ENCODE results near the gene PPP4R4.

PPP4R4 gene

DNA sequence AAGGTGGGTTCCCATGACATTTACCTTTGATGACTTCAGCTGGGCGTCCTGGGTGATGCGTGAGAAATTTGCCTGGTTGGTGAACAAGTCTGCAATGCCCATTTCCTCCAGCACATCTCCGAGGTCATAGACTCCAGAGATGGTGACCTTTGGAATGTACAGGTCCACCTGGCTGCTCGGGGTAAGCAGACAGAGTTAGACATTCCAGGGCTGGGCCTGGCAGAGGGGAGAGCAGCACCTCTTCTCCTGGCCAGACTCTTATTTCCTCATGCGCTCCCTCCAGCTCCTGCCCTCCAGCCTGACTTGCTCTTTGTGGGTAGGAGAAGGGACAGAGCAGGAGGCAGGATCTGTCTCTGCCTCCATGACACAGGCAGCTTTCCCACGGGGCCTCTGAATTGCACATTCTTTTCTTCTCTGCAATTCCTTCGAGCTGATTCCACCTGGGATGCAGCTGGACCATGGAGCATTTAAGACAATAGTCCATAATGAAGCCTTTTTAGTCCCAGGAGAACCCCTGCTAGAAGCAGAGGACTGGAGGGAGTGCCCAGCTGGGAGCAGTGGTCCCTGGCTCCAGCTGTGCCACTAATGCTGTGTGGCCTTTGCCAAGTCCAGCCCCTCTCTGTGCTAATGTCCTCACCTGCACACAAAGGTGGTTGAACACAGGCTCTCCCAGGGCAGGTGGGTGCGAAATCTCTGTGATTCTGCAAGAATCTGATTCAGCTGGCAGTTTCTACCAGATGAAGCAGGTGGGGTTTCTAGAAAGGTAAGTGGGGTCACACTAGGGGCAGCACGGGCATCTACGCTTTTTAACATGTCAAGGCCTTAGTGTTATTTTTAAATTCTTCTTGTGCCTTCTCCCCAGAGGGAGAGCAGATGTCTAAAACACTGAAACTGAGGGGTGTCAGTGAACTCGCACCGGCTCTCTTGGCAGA, 132.2 kb downstream of the PPP4R4 start:
- DNase-seq (ENCODE audit: low read depth) = no peak

DNA sequence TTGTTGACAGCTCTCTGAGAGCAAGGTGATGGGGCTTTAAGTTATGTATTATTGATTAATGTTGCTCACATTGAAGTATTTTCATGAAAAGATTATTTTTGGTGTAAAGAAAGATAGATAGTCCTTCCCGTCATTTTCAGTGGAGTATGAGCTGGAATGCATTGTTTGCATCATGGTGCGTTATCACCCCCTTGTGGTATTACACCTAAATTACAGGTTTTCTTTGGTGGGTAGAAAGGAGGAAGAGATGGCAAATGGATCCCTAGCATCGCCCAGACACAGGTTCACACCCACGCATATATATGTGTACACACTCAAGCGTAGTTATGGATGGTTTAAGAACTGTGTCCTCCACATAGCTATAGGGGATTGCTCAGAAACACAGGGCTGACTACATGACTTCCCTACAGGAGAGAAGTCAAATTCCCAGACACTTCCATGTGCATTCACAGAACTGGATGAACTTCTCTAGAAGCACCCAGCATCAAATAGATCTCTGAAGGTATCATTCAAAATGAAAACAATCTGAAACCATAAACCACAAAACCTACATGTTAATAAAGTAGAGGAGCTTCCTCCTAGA, 133.4 kb downstream of the PPP4R4 start:
- DNase-seq (ENCODE audit: low read depth) = peak; percentile 48

DNA sequence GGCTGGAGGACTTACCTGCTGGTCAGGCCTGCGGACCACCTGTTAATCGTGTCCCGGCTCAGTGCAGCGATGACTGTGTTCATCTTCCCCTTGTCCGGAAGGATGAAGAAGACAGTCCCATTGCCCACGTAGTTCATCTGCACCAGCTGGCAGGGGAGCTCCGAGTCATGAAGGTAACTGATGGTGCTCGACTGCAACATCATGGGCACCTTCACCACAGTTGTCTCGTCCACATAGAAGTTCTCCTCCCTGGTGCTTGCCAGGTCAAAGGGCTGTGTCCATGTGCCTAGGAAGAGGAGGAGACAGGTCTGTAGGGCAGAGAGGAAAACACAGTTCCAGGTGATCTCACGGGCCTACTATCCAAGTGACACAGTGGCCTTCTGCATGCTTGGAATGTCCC, 135.6 kb downstream of the PPP4R4 start:
- DNase-seq (ENCODE audit: low read depth) = no peak

DNA sequence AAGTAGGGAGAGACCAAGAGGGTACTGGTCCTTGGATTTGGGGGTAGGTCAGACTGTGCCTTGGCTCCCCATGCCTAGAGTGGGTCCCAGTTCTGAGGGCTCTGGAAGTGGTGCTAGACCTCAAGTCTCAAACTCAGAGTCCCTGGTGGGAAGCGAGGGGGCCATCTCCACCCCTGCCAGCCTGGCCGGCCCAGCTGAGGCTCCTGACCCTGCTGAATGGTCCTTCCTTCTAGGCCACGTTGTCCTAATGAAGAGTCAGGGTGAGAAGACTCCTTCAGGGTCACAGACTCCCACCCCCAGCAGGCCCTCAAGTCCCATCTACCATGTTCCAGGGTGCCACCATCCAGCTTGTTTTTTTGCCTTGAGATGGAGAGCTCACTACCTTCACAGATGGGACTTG, 136.1 kb downstream of the PPP4R4 start:
- DNase-seq (ENCODE audit: low read depth) = no peak

DNA sequence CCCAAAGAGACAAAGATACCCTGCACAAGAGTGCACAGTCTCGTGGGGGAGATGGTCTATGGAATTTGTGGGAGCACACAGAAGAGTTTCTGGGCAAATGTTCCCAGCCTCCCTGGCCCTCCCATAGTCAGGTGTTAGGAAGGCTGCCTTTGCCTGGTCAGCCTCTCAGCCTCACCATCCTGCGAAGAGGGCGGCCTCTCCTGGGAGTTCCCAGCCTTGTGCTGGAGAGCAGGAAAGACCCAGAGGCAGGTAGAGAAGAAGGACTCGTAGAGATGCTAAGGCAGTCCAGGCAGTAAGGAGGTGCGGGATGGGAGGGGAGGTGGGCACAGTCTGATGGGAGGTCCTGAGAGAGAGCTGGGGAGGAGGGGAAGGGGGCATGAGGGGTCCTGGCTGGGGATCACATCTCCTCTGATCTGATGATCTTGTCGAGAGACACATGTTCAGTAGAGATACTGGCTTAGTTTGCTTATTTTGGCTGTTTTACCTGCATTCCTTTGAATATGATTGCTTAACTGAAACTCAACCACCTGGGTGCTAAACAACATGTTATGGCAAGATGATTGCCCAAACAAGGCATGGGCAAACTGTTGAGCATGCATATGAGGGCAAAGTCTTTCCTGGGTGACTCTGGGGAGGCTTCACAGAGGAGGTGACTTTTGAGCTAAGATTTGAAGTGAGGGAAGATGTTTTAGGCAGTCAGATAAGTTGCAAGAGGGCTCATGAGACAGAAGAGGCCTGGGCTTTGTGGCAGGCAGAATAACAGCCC, 138.5 kb downstream of the PPP4R4 start:
- DNase-seq (ENCODE audit: low read depth) = no peak

DNA sequence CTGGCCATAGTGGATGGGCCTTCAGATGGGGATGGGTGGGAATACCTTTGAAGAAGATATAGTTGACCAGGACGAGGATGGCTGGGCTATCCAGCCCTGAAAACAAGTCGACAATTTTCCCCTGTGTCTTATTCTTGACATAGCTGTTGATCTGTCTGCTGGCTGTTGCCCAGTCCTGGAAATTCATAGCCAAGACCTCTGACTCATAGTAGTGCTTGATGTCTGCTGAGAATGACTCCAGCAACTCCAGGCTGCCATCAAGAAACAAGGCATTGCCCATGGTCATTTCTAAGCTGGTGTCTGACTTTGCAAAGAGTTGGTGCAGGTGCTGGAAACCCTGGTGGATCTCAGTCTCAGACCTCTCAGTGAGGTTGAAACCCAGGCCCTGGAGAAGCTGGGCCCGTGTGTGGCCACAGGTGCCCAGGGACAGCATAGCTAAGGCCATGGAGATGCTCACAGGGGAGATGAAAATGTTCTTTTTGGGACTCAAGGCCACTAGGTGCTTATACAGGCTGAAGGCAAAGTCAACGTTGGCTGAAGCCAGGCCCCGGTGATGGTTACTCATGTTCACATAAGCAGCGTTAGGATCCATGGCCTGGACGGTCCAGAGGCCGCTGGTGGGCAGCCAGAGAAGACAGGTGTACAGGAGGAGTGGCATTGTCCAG, 140.0 kb downstream of the PPP4R4 start:
- peak; percentile 20 for DNase-seq (ENCODE audit: low read depth)

DNA sequence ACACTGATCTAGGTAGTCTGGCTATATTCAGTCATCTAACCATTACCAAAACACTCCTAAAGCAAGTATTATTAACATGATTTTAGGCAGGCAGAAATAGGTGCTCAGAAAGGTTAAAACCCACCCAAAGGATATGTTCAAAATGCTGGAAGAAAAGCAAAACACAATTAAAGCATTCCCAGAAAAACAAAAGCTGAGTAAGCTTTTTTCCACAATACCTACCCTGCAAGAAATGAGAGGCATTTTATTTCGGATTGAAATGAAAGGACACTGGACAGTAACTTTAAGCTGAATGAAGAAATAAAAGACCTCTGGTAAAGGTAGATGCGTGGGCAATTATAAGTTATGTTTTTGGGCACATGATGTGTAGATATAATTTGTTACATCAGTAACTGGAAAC, 140.8 kb downstream of the PPP4R4 start:
- no peak for DNase-seq (ENCODE audit: low read depth)

DNA sequence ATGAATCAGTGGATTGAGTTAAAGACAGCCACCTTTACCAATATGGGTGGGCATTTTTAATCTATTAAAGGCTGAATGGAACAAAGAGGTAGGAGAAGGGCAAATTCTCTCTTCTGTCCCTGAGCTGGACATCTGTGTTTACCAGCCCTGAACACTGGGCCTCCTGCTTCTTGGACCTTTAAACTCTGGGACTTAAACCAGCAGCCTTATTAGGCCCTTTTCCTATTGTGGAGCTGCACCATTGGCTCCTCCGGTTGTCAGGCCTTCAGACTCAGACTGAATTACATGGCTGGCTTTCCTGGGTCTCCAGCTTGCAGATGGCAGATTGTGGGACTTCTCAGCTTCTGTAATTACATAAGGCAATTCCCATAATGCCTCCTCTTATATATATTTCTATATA, 142.6 kb downstream of the PPP4R4 start:
- DNase-seq (ENCODE audit: low read depth) = no peak

DNA sequence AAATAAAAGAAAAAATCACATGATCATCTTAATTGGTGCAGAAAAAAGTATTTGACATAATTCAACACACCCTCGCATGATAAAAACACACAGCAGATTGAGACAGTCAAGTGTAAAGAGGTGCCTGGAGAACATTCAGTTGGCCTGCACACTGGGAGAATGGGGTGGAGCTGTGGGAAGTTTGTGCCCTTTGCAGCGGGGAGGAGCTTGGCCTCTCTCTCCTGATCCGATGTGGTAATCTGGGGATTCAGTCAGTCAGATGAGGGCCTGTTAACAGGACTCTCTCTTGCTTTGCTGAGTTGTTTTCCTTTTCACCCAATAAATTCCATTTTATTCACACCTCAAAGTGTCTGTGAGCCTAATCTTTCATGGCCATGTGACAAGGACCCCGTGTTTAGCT, 143.1 kb downstream of the PPP4R4 start:
- DNase-seq (ENCODE audit: low read depth) = no peak

DNA sequence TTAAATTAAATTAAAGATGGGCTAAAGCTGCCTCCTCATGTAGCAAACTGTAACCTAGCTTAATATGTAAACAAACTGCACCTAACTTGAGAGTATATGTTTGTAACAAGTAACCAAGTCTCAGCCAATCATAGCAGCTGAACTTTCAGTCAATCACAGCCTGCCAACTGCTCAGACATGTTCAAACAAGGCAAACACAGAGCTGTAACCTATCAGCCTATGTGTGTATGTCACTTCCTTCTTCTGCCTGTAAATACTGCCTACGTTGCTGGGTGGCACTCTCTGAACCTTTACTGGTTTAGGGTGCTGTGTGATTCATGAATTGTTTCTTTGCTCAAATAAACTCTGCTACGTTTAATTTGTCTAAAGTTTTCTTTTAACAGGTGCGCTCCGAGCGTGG, 146.1 kb downstream of the PPP4R4 start:
- DNase-seq (ENCODE audit: low read depth) = no peak

DNA sequence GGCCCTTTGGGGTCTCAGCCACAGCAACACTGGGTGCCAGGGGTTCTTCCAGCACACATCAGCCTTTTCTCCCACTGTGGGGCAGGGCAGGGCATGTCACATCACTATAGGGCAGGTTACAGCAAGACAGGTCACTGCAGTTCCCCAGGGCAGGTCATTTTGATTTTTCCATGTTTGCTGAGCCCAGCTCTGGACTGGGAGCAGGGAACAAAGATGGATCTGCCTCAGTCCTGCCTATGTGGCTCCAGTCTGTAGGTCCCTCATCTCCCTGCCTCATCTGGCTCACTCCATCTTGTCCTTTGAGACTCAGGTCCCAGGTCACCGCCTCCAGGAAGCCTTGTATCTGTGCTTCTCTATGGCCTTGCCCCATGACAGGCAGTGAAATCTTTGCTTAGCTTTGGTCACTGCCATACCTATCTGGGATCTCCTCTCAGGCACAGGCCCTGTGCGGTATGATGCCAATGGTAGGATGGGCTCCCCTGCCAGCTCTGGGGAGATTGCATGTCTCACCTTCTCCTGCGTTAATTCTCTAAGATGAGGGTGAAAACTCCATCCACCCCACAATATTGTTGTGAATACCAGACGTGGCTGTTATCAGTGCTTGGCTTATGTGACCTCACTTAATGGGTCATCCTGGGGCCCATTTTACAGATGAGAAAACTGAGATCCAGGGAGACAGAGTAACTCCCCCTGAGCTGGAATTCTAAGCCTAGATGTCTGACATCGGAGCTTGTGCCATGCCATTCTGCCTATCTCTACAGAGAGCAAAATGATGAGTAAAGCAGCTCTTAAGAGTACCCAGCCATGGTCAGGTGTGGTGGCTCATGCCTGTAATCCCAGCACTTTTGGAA, 147.5 kb downstream of the PPP4R4 start:
- no peak for DNase-seq (ENCODE audit: low read depth)

DNA sequence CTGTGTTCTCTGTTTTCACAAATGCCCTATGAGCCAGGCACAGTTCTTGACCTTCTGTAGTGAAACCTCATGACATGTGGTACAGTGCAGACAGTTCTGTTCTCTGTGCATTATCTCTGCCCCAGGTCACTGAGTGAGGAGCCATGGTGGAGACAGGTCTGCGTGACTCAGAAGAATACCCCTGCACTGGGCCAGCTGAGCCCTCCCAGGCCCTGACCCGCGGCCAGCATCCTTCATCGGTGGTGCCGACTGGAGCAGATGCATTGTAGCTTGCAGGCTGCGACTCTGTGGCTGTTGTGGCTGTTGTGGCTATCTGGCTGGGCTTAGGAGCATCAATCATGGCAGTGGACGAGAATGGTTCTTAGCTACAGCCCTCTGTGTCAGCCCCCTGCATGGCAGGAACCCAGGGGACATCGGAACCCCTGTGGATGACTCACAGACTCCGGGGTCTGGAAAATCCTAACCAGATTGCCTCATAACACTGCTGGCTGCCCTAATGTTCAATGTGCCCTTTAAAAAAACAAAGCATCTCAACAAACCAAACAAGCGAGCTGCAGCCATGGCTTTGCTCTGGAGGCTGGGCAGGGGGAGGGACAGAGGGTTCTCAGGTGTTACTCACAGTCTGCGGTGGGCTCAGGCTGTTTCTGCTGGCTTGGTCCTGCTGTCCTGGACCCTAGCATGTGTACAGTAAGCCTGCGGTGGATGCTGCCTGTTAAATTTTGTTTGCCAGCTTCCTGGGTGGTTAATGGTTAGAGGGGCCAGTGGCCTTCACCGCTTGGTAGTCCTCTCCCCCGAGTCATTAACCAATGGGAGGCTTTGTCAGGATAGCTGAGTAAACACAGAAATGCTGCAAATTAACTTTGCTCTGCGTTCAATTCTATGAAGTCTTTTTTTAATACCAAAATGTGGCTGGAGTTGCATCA, 148.8 kb downstream of the PPP4R4 start, which contains the start of gene SERPINA6:
Gene SERPINA6, minus strand, starts transcription at position 689 of the 923 bp plus-strand sequence. CDS start 8,688 bp downstream, outside the sequence.
- DNase-seq (ENCODE audit: low read depth) = peak; percentile 28

DNA sequence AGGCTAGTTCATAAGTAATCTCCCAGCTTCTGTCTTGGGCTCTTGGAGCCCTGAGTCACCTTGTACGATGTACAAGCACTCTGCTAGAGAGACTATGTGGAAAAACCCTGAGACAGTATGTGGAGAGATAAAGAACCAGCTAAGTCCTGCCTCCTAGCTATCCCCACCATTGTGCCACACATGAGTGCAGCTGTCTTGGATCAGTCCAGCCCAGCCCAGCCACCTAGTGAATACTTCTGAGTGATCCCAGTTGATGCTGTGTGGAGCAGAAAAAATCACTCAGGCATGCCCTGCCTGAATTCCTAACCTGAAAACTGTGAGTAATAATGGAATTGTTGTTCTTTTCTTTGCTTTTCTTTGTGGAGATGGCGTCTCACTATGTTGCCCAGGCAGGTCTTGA, 154.1 kb downstream of the PPP4R4 start:
- no peak for DNase-seq (ENCODE audit: low read depth)
